Ovary (tissue), 3 donors: ENCODE measurements around the gene NCAPD2.

Source experiments
- EP300 ChIP-seq: sonication (generic); formaldehyde crosslinking; IDR thresholded peaks from one replicate; pipeline ENCODE4 v1.6.1; 2017; ENCODE audit warnings: antibody characterized with exemption
- TF ChIP-seq, protein P1 (sequence below), 3 donors: fragments of 450-650 bp in 2 of 3; fragments of 200-600 bp in 1 of 3; IDR thresholded peaks; one replicate each; pipeline versions ENCODE4 v1.5.1 to v1.8.0; 2016 to 2022; ENCODE audit warnings: antibody characterized with exemption in 3 of 3, mild to moderate bottlenecking in 1 of 3
- donor health status: DM: no; HTN: no; CAD: no.

DNA sequence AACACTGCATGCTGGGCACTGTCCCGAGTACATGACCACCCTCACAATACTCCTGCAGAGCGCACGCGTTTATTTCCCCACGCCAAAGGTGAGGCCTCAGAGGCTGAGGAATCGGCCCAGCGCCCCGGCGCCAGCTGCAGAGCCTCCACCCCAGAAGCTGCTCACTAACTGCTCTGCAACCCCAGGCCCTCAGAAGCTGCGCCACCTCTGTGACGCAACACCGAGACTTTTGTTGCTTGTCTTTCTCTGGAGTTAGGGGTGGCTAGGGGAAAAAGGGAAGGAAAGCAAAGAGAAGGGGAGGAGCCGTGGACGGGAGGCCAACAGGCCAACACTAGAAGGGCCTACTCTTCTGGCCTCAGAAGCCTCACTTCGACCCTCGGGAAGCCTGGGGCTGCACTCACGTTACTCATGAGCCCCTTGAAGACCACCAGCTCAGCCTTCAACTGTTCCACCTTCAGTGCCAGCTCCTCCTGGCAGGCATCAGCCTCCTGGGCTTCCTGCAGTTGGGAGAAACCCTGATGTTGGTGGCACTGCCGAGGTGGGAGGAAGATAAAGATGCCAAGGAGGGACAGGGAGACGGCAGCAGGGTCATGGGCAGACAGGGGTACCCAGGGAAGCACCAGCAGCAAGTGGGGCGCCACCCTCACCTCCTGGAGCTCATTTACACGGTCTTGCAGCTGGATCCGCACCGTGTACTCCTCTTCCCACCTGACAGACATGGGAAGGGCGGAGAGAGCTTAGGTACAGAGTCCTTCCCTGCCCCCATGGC, 56.6 kb downstream of the NCAPD2 start:
- TF ChIP-seq, protein P1, sequence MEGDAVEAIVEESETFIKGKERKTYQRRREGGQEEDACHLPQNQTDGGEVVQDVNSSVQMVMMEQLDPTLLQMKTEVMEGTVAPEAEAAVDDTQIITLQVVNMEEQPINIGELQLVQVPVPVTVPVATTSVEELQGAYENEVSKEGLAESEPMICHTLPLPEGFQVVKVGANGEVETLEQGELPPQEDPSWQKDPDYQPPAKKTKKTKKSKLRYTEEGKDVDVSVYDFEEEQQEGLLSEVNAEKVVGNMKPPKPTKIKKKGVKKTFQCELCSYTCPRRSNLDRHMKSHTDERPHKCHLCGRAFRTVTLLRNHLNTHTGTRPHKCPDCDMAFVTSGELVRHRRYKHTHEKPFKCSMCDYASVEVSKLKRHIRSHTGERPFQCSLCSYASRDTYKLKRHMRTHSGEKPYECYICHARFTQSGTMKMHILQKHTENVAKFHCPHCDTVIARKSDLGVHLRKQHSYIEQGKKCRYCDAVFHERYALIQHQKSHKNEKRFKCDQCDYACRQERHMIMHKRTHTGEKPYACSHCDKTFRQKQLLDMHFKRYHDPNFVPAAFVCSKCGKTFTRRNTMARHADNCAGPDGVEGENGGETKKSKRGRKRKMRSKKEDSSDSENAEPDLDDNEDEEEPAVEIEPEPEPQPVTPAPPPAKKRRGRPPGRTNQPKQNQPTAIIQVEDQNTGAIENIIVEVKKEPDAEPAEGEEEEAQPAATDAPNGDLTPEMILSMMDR (IDR thresholded peaks at IDR 0.05) = no peak
- no peak for TF ChIP-seq EP300
